ENCODE results near the gene CDK14.

DNA sequence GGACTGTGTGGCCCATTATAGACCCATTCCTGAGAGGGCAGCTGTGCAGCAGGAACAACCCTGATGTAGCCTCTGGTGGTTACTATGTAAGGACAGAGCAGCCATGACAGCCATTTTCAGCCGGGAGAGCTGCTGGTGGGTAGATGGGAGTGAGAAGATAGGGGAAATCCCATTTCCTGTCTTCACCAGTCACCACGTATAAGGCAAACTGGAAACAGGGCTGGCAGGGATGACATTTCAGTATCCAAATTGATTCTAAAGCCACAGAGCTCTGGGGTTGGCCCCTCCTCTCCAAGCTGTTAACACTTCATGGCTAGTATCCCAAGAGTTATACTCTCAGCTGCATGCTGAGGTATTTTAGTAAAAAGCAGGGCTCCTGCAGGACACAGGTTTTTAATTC lies 652.9 kb downstream of the CDK14 start:
- TF ChIP-seq, protein P1, sequence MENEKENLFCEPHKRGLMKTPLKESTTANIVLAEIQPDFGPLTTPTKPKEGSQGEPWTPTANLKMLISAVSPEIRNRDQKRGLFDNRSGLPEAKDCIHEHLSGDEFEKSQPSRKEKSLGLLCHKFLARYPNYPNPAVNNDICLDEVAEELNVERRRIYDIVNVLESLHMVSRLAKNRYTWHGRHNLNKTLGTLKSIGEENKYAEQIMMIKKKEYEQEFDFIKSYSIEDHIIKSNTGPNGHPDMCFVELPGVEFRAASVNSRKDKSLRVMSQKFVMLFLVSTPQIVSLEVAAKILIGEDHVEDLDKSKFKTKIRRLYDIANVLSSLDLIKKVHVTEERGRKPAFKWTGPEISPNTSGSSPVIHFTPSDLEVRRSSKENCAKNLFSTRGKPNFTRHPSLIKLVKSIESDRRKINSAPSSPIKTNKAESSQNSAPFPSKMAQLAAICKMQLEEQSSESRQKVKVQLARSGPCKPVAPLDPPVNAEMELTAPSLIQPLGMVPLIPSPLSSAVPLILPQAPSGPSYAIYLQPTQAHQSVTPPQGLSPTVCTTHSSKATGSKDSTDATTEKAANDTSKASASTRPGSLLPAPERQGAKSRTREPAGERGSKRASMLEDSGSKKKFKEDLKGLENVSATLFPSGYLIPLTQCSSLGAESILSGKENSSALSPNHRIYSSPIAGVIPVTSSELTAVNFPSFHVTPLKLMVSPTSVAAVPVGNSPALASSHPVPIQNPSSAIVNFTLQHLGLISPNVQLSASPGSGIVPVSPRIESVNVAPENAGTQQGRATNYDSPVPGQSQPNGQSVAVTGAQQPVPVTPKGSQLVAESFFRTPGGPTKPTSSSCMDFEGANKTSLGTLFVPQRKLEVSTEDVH (IDR thresholded peaks at IDR 0.05; ENCODE audit: low read depth, partially characterized antibody) = no peak
- TF ChIP-seq SP1 (IDR thresholded peaks at IDR 0.05; ENCODE audit: low read depth, low read length) = no peak
- no peak for TF ChIP-seq CTCF (IDR thresholded peaks at IDR 0.05 in 2 of 3, conservative IDR thresholded peaks at IDR 0.05 in 1 of 3; ENCODE audit: control insufficient read depth in 2 of 3, extremely low read depth in 1 of 3, insufficient read depth in 1 of 3, low read depth in 3 of 3, low read length in 3 of 3)
- TF ChIP-seq SRF (IDR thresholded peaks at IDR 0.05; ENCODE audit: low read depth in 2 of 2, low read length in 2 of 2) = no peak
- TF ChIP-seq ETV6 (conservative IDR thresholded peaks at IDR 0.05 in 1 of 2, IDR thresholded peaks at IDR 0.05 in 1 of 2; ENCODE audit: borderline replicate concordance in 1 of 2, low read depth in 1 of 2) = no peak
- TF ChIP-seq JUND (IDR thresholded peaks at IDR 0.05; ENCODE audit: low read depth, low read length) = no peak
- TF ChIP-seq, protein P2, sequence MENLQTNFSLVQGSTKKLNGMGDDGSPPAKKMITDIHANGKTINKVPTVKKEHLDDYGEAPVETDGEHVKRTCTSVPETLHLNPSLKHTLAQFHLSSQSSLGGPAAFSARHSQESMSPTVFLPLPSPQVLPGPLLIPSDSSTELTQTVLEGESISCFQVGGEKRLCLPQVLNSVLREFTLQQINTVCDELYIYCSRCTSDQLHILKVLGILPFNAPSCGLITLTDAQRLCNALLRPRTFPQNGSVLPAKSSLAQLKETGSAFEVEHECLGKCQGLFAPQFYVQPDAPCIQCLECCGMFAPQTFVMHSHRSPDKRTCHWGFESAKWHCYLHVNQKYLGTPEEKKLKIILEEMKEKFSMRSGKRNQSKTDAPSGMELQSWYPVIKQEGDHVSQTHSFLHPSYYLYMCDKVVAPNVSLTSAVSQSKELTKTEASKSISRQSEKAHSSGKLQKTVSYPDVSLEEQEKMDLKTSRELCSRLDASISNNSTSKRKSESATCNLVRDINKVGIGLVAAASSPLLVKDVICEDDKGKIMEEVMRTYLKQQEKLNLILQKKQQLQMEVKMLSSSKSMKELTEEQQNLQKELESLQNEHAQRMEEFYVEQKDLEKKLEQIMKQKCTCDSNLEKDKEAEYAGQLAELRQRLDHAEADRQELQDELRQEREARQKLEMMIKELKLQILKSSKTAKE (IDR thresholded peaks at IDR 0.05; ENCODE audit: low read depth, poor library complexity, severe bottlenecking) = no peak

Data from GM12878 (cell line).